Neural cell (in vitro differentiated cells): ENCODE measurements around the gene TUBGCP2. TPM values are rescaled to one million over a fixed set of nuclear protein-coding genes. Genes with fewer than 3 reads are reported as not detected.

Source experiments
- H2AFZ ChIP-seq: fragments of 200-600, 300-800 bp; sonication (generic), shearing (Covaris generic); 2 replicates; pipeline ENCODE4 v1.6.0; 2014; ENCODE audit warnings: low read depth, mild to moderate bottlenecking, antibody characterized with exemption, low read length, moderate library complexity
- H3F3A ChIP-seq: fragments of 200-600 bp; shearing (Covaris generic); 2 replicates; pipeline ENCODE4 v1.6.1; 2016; ENCODE audit warnings: mild to moderate bottlenecking, moderate library complexity, mixed read lengths, antibody characterized with exemption, low read length; ENCODE audit not compliant: insufficient read depth, poor library complexity, severe bottlenecking
- H3K27ac ChIP-seq: fragments of 200-600, 300-800 bp; sonication (generic), shearing (Covaris generic); 2 replicates; pipeline ENCODE4 v1.5.1; 2014; ENCODE audit warnings: mild to moderate bottlenecking, low read length, moderate library complexity
- H3K27me3 ChIP-seq: fragments of 300-800, 200-600 bp; sonication (generic), shearing (Covaris generic); 2 replicates; pipeline ENCODE4 v1.6.0; 2014; ENCODE audit warnings: mild to moderate bottlenecking, low read depth, low read length, moderate library complexity; ENCODE audit not compliant: insufficient read depth
- H3K36me3 ChIP-seq: fragments of 300-800, 200-600 bp; sonication (generic), shearing (Covaris generic); 2 replicates; pipeline ENCODE4 v1.5.1; 2014; ENCODE audit warnings: mild to moderate bottlenecking, antibody characterized with exemption, low read length, moderate library complexity; ENCODE audit not compliant: insufficient read depth
- H3K4me2 ChIP-seq: fragments of 300-800, 200-600 bp; sonication (generic), shearing (Covaris generic); 2 replicates; pipeline ENCODE4 v1.6.0; 2014; ENCODE audit warnings: mild to moderate bottlenecking, low read length
- H3K4me3 ChIP-seq: fragments of 300-800, 200-600 bp; sonication (generic), shearing (Covaris generic); 2 replicates; pipeline ENCODE4 v1.5.1; 2014; ENCODE audit warnings: mild to moderate bottlenecking, low read length, moderate library complexity
- H3K79me2 ChIP-seq: fragments of 200-600 bp; shearing (Covaris generic); replicated peaks from 2 replicates; pipeline ENCODE4 v1.6.0; 2014; ENCODE audit warnings: mild to moderate bottlenecking, low read length, moderate library complexity; ENCODE audit not compliant: insufficient read depth
- H3K9ac ChIP-seq: fragments of 300-800, 200-600 bp; sonication (generic), shearing (Covaris generic); 2 replicates; pipeline ENCODE4 v1.6.1; 2016; ENCODE audit warnings: mild to moderate bottlenecking, low read length, mixed read lengths
- H3K9me2 ChIP-seq: fragments of 200-600 bp; shearing (Covaris generic); 2 replicates; pipeline ENCODE4 v1.6.1; 2016; ENCODE audit warnings: mild to moderate bottlenecking, low read length, mixed read lengths; ENCODE audit not compliant: insufficient read depth
- H3K9me3 ChIP-seq: fragments of 200-600, 300-800 bp; sonication (generic), shearing (Covaris generic); 2 replicates; pipeline ENCODE4 v1.6.1; 2016; ENCODE audit warnings: mild to moderate bottlenecking, mixed run types, low read length, moderate library complexity, mixed read lengths
- H4K20me1 ChIP-seq: fragments of 200-600 bp; shearing (Covaris generic); 2 replicates; pipeline ENCODE4 v1.6.1; 2016; ENCODE audit warnings: mild to moderate bottlenecking, mixed run types; ENCODE audit not compliant: insufficient read depth
- CTCF ChIP-seq: fragments of 450-650 bp; IDR thresholded peaks from 2 replicates; pipeline ENCODE4 v1.5.1; 2014; ENCODE audit warnings: antibody characterized with exemption, mild to moderate bottlenecking, moderate library complexity; ENCODE audit not compliant: poor library complexity, severe bottlenecking
- EP300 ChIP-seq: fragments of 450-650 bp; conservative IDR thresholded peaks from 2 replicates; pipeline ENCODE4 v1.6.1; 2014; ENCODE audit warnings: antibody characterized with exemption, mild to moderate bottlenecking, moderate library complexity; ENCODE audit not compliant: poor library complexity, severe bottlenecking
- EZH2 ChIP-seq: fragments of 200-600, 300-800 bp; shearing (Covaris generic), sonication (generic); IDR thresholded peaks from 2 replicates; pipeline ENCODE4 v1.6.1; 2014; ENCODE audit warnings: antibody characterized with exemption, low read length, borderline replicate concordance, mild to moderate bottlenecking; ENCODE audit not compliant: insufficient read depth, poor library complexity, severe bottlenecking
- MXI1 ChIP-seq: fragments of 450-650 bp; conservative IDR thresholded peaks from 2 replicates; pipeline ENCODE4 v1.6.1; 2014; ENCODE audit warnings: antibody characterized with exemption, mild to moderate bottlenecking; ENCODE audit not compliant: poor library complexity, severe bottlenecking
- POLR2AphosphoS5 ChIP-seq: IDR thresholded peaks from 2 replicates; pipeline ENCODE4 v1.6.1; 2012
- RAD21 ChIP-seq: fragments of 450-650 bp; conservative IDR thresholded peaks from 2 replicates; pipeline ENCODE4 v1.6.1; 2014; ENCODE audit warnings: antibody characterized with exemption, mild to moderate bottlenecking, moderate library complexity
- SMC3 ChIP-seq: fragments of 450-650 bp; conservative IDR thresholded peaks from 2 replicates; pipeline ENCODE4 v1.6.1; 2014; ENCODE audit warnings: antibody characterized with exemption, mild to moderate bottlenecking, moderate library complexity; ENCODE audit not compliant: poor library complexity
- TAF1 ChIP-seq: IDR thresholded peaks from 2 replicates; pipeline ENCODE4 v1.6.1; 2012; ENCODE audit warnings: low read depth
- polyA plus RNA-seq: library from polyadenylated mRNA; depleted of rRNA; stranded (reverse); fragments of >200 nt; gene quantifications from 2 replicates; pipeline ENCODE4 v1.2.3, GENCODE V29; 2014
- TF ChIP-seq, protein P1 (sequence below): IDR thresholded peaks from 2 replicates; pipeline ENCODE4 v1.6.1; 2012; ENCODE audit warnings: borderline replicate concordance

The TUBGCP2 gene
- polyA plus RNA-seq, 1 donor from 2014 or later = 34.5 TPM

DNA sequence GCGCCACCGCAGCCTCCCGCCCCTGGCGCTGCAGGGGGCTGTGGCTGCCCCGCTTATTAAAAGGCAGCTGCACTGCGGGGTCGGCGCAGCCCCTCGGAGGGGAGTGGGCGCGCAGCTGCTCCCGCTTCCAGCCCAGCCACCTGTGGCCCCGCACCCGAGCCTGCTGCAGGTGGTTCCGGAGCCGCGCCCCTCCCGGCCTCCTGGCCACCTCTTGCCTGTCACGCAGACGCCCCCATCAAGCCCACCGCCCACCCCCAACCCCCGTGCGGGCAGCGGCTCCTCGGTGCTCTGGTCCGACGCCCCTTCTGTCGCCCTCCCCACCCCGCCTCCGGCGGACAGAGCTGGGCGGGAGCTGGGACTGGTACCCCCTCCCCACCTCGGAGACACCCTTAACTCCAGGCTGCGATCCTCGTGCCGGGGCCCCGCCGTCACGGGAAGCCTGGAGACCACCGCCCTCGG lies 27.5 kb upstream of the TUBGCP2 start:
- H3F3A ChIP-seq = no peaks in the 10 kb centered on the region
- H3K27me3 ChIP-seq = peaks cover 26% of the 10 kb centered on the region
- H3K4me3 ChIP-seq = peak overlapping the region; percentile 65
- H3K36me3 ChIP-seq = no peaks in the 10 kb centered on the region
- no peaks in the 10 kb centered on the region for H3K9me2 ChIP-seq
- H3K79me2 ChIP-seq = no peaks in the 10 kb centered on the region
- H2AFZ ChIP-seq = no peak overlapping the region
- no peak overlapping the region for H3K27ac ChIP-seq
- no peaks in the 10 kb centered on the region for H4K20me1 ChIP-seq
- H3K4me2 ChIP-seq = no peak overlapping the region
- H3K9ac ChIP-seq = peak overlapping the region; percentile 62
- peaks cover 5% of the 10 kb centered on the region for H3K9me3 ChIP-seq
- TF ChIP-seq EZH2 (no peak), RAD21 (no peak), MXI1 (no peak), SMC3 (no peak), TAF1 (no peak), EP300 (no peak), POLR2AphosphoS5 (no peak), CTCF (no peak)
- TF ChIP-seq, protein P1, sequence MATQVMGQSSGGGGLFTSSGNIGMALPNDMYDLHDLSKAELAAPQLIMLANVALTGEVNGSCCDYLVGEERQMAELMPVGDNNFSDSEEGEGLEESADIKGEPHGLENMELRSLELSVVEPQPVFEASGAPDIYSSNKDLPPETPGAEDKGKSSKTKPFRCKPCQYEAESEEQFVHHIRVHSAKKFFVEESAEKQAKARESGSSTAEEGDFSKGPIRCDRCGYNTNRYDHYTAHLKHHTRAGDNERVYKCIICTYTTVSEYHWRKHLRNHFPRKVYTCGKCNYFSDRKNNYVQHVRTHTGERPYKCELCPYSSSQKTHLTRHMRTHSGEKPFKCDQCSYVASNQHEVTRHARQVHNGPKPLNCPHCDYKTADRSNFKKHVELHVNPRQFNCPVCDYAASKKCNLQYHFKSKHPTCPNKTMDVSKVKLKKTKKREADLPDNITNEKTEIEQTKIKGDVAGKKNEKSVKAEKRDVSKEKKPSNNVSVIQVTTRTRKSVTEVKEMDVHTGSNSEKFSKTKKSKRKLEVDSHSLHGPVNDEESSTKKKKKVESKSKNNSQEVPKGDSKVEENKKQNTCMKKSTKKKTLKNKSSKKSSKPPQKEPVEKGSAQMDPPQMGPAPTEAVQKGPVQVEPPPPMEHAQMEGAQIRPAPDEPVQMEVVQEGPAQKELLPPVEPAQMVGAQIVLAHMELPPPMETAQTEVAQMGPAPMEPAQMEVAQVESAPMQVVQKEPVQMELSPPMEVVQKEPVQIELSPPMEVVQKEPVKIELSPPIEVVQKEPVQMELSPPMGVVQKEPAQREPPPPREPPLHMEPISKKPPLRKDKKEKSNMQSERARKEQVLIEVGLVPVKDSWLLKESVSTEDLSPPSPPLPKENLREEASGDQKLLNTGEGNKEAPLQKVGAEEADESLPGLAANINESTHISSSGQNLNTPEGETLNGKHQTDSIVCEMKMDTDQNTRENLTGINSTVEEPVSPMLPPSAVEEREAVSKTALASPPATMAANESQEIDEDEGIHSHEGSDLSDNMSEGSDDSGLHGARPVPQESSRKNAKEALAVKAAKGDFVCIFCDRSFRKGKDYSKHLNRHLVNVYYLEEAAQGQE = no peak

DNA sequence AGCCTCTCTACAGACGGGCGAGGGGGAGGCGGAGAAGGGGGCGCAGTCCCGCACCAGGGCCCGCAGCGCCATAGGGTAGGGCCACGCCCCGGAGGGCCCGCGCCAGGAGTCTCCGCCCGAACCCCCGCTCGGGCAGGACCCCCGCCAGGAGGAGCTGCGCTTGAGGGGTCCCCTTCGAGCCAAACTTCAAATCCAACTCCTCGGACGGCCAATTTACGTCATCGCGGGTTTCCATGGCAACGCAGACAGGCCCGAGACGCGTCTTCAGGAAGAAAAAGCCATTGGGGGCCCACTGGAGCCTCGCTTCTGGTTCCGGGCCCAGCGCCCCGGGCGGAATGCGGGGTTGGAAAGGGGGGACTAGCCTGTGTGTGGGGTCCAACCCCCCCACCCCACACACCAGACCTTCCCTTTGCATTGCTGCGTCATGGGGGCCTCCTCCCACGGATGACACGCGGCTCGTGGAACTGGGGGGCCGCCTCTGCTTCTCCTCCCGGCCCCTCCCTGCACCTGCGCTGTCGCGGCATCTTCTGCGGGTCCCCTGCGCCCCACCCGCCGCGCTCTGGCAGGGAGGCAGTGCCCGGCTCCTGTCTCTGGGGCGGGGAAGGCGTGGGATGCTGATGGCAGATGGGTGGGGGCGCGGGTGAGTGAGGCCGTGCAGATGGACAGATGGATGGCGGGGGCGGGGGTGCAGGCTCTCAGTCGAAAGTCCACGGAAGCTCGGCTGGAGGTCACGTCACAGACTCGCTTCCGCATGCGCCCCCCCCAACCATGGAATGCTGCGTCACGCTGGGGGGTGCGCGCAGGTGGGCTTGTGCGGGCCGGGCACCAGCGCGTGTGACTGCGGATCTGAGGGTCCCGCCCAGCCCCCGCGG lies 26.8 kb upstream of the TUBGCP2 start:
- H2AFZ ChIP-seq = no peak overlapping the region
- H3K79me2 ChIP-seq = no peaks in the 10 kb centered on the region
- H3F3A ChIP-seq = no peaks in the 10 kb centered on the region
- peak; percentile 23 for TF ChIP-seq MXI1
- TF ChIP-seq POLR2AphosphoS5 = no peak
- TF ChIP-seq EP300 = peak; percentile 24
- peaks cover 5% of the 10 kb centered on the region for H3K9me3 ChIP-seq
- no peak overlapping the region for H3K4me2 ChIP-seq
- H4K20me1 ChIP-seq = no peaks in the 10 kb centered on the region
- peaks cover 26% of the 10 kb centered on the region for H3K27me3 ChIP-seq
- H3K4me3 ChIP-seq = peak overlapping the region; percentile 65
- no peaks in the 10 kb centered on the region for H3K36me3 ChIP-seq
- no peaks in the 10 kb centered on the region for H3K9me2 ChIP-seq
- peak overlapping the region; percentile 62 for H3K9ac ChIP-seq
- no peak overlapping the region for H3K27ac ChIP-seq
